ENCODE measurements around the gene SLC25A48. TPM values are rescaled to one million over a fixed set of nuclear protein-coding genes. Genes with fewer than 3 reads are reported as not detected.

The SLC25A48 gene
- total RNA-seq, 2 donors from 2014 or later, result not detected

- Mint-ChIP-seq H3K36me3 (ENCODE audit: low read depth) (peaks cover 6% of the 10 kb centered on the region), H3K4me1 (peaks cover 7% of the 10 kb centered on the region), H3K4me3 (peak overlapping the region; percentile 52), H3K27me3 (peaks cover 59% of the 10 kb centered on the region), H3K27ac (no peak overlapping the region)
- no peaks in the 10 kb centered on the region for H3K9me3 ChIP-seq (ENCODE audit: control insufficient read depth, low read length, poor library complexity, severe bottlenecking)
- ATAC-seq (no peak), DNase-seq (no peak)
These were observed 50.6 kb downstream of the SLC25A48 start for GRCh38 chr5:135885031-135885430.

GRCh38 chr5:135886136-135886535 lies 51.7 kb downstream of the SLC25A48 start:
- DNase-seq (no peak), ATAC-seq (no peak)
- Mint-ChIP-seq H3K4me1 (peaks cover 13% of the 10 kb centered on the region), H3K4me3 (no peak overlapping the region), H3K27me3 (peaks cover 50% of the 10 kb centered on the region), H3K27ac (no peak overlapping the region), H3K36me3 (ENCODE audit: low read depth) (no peaks in the 10 kb centered on the region)
- H3K9me3 ChIP-seq (ENCODE audit: control insufficient read depth, low read length, poor library complexity, severe bottlenecking), result no peaks in the 10 kb centered on the region

GRCh38 chr5:135887447-135887864 lies 53.0 kb downstream of the SLC25A48 start:
- no peaks in the 10 kb centered on the region for H3K9me3 ChIP-seq (ENCODE audit: control insufficient read depth, low read length, poor library complexity, severe bottlenecking)
- no peaks in the 10 kb centered on the region for H3K36me3 Mint-ChIP-seq (ENCODE audit: low read depth)
- peak overlapping the region; percentile 43 for H3K4me3 Mint-ChIP-seq
- H3K27me3 Mint-ChIP-seq, result peaks cover 41% of the 10 kb centered on the region
- no peak overlapping the region for H3K27ac Mint-ChIP-seq
- peak; percentile 32 to 55 (median 42) for DNase-seq
- ATAC-seq, result peak; percentile 94
- H3K4me1 Mint-ChIP-seq, result peaks cover 15% of the 10 kb centered on the region

DNA sequence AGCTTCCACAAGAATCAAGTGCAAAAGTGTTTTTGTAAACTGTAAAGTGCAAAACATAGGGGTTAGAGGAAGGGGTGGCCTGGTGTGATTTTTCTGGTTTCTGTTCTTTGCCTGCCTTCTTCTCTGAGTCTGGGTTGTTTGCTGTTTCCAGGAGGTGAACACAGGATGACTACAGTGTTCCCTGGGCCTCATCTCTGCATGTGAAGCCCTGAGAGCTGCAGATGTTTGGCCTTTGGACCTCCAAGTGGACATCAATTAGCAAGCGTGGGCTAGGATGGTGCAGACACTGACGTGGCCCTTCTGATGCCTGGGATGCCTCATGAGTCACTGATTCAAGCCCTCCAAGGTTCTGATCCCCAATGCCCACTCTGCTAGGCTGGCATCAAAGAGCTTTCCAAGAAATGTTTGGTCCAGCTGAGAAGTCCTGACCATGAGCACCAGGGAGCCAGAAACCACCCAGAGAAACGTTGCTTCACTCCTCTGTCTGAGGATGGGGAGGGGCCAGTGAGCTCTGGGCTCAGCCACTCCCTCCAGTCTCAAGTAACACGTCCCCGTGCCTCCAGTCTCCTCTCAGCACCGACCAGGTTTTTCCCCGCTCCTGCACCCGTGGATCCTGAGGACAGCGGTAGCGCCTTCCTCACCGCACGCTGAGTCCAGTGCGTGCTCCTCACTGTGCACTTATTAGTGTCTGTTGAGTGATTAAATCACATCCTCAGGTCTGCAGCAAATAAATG lies 53.6 kb downstream of the SLC25A48 start:
- H3K4me3 Mint-ChIP-seq, result no peak overlapping the region
- no peaks in the 10 kb centered on the region for H3K9me3 ChIP-seq (ENCODE audit: control insufficient read depth, low read length, poor library complexity, severe bottlenecking)

DNA sequence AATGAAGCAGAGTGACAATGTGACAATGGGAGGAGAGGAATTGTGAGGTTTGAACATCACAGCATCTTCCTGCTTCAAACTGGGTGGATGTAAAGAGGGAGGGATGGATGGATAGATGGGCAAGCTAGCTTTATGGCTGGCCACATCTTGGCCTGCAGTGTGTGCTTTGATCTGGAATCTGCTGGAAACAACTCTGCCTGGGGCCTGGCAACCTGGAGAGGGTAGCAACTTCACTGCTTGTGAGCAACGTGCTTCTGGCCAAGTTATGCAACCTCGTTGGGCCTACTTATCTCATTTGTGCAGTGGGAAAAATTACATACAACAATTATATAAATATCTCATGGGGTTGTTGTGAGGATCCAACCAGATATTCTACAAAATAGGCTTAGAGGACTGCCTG lies 55.8 kb downstream of the SLC25A48 start:
- no peak overlapping the region for H3K4me3 Mint-ChIP-seq
- DNase-seq (no peak), ATAC-seq (no peak)
- H3K27ac Mint-ChIP-seq, result no peak overlapping the region
- no peaks in the 10 kb centered on the region for H3K36me3 Mint-ChIP-seq (ENCODE audit: low read depth)
- H3K9me3 ChIP-seq (ENCODE audit: control insufficient read depth, low read length, poor library complexity, severe bottlenecking), result no peaks in the 10 kb centered on the region
- H3K4me1 Mint-ChIP-seq, result peaks cover 17% of the 10 kb centered on the region
- H3K27me3 Mint-ChIP-seq, result peaks cover 26% of the 10 kb centered on the region

More for the DNA sequence above, 53.6 kb downstream of the SLC25A48 start:
- Mint-ChIP-seq H3K27ac (no peak overlapping the region), H3K36me3 (ENCODE audit: low read depth) (no peaks in the 10 kb centered on the region), H3K4me1 (peaks cover 15% of the 10 kb centered on the region), H3K27me3 (peaks cover 35% of the 10 kb centered on the region)
- ATAC-seq, result no peak
- DNase-seq, result no peak

DNA sequence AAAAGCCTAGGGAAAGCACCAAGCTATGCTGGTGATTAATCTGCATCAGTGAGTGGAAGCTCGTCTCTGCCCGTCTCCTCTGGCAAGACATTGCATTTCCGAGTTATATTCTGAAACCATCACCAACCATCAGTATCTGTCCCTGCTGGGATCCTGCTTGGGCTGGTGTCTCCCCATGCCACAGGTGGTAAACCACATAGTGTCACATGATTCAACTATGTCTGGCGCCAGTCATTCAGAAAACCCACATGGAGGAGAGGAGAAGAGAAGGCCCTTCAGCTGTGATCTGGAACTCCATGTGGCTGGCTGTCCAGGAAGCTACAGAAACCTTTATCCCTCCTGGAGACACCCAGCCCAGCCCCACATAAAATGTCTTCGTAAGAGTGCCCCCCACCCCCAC lies 56.4 kb downstream of the SLC25A48 start:
- no peak overlapping the region for H3K4me3 Mint-ChIP-seq
- H3K27me3 Mint-ChIP-seq, result peaks cover 26% of the 10 kb centered on the region
- no peaks in the 10 kb centered on the region for H3K36me3 Mint-ChIP-seq (ENCODE audit: low read depth)
- H3K4me1 Mint-ChIP-seq, result peaks cover 18% of the 10 kb centered on the region
- peak overlapping the region; percentile 39 for H3K27ac Mint-ChIP-seq
- peaks cover 2% of the 10 kb centered on the region for H3K9me3 ChIP-seq (ENCODE audit: control insufficient read depth, low read length, poor library complexity, severe bottlenecking)
- DNase-seq (no peak), ATAC-seq (peak; percentile 44)

GRCh38 chr5:135891268-135891667 lies 56.8 kb downstream of the SLC25A48 start:
- no peaks in the 10 kb centered on the region for H3K36me3 Mint-ChIP-seq (ENCODE audit: low read depth)

DNA sequence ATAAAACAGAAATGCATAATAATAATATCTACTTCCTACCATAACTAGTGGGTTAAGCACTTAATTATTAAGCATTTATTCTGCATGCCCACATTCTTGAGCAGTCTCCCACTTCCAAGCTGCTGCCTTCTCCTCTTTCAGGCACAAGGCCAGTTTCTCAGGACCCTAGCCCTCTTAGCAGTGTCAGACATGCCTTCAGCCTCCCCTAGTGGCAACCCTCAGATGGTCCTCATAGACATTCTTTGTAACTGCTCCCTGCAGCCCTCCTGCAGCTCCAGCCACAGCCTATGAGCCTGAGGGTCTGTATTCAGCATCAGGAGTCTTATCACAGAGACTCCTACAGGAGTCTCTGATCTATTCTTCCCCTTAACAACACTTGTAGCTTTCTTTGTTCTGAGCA lies 57.3 kb downstream of the SLC25A48 start:
- H3K27me3 Mint-ChIP-seq, result peaks cover 34% of the 10 kb centered on the region
- no peak for ATAC-seq
- DNase-seq, result no peak
- H3K36me3 Mint-ChIP-seq (ENCODE audit: low read depth), result no peaks in the 10 kb centered on the region
- no peak overlapping the region for H3K4me3 Mint-ChIP-seq
- peak overlapping the region; percentile 39 for H3K27ac Mint-ChIP-seq
- H3K4me1 Mint-ChIP-seq, result peaks cover 18% of the 10 kb centered on the region
- peaks cover 2% of the 10 kb centered on the region for H3K9me3 ChIP-seq (ENCODE audit: control insufficient read depth, low read length, poor library complexity, severe bottlenecking)

More at GRCh38 chr5:135891268-135891667, 56.8 kb downstream of the SLC25A48 start:
- Mint-ChIP-seq H3K27me3 (peaks cover 30% of the 10 kb centered on the region), H3K27ac (peak overlapping the region; percentile 39), H3K4me3 (no peak overlapping the region), H3K4me1 (peaks cover 18% of the 10 kb centered on the region)
- no peak for DNase-seq
- peaks cover 2% of the 10 kb centered on the region for H3K9me3 ChIP-seq (ENCODE audit: control insufficient read depth, low read length, poor library complexity, severe bottlenecking)
- no peak for ATAC-seq

GRCh38 chr5:135894276-135894675 lies 59.8 kb downstream of the SLC25A48 start:
- no peak overlapping the region for H3K4me3 Mint-ChIP-seq
- peaks cover 2% of the 10 kb centered on the region for H3K9me3 ChIP-seq (ENCODE audit: control insufficient read depth, low read length, poor library complexity, severe bottlenecking)
- H3K4me1 Mint-ChIP-seq, result peaks cover 11% of the 10 kb centered on the region
- H3K27ac Mint-ChIP-seq, result no peak overlapping the region
- ATAC-seq (no peak), DNase-seq (no peak)
- H3K27me3 Mint-ChIP-seq, result peaks cover 49% of the 10 kb centered on the region
- peaks cover 2% of the 10 kb centered on the region for H3K36me3 Mint-ChIP-seq (ENCODE audit: low read depth)

- H3K9me3 ChIP-seq (ENCODE audit: control insufficient read depth, low read length, poor library complexity, severe bottlenecking), result peaks cover 2% of the 10 kb centered on the region
- H3K27ac Mint-ChIP-seq, result no peak overlapping the region
- H3K27me3 Mint-ChIP-seq, result peaks cover 54% of the 10 kb centered on the region
- ATAC-seq, result no peak
- peaks cover 11% of the 10 kb centered on the region for H3K4me1 Mint-ChIP-seq
- DNase-seq, result no peak
- peaks cover 2% of the 10 kb centered on the region for H3K36me3 Mint-ChIP-seq (ENCODE audit: low read depth)
- no peak overlapping the region for H3K4me3 Mint-ChIP-seq
These were observed 60.3 kb downstream of the SLC25A48 start for GRCh38 chr5:135894789-135895188.

- DNase-seq (no peak), ATAC-seq (no peak)
- peaks cover 2% of the 10 kb centered on the region for H3K9me3 ChIP-seq (ENCODE audit: control insufficient read depth, low read length, poor library complexity, severe bottlenecking)
- no peak within 1 kb of the TSS for H3K27ac Mint-ChIP-seq
- peaks cover 2% of the 10 kb centered on the region for H3K36me3 Mint-ChIP-seq (ENCODE audit: low read depth)
- peaks cover 9% of the 10 kb centered on the region for H3K4me1 Mint-ChIP-seq
- peaks cover 56% of the 10 kb centered on the region for H3K27me3 Mint-ChIP-seq
- H3K4me3 Mint-ChIP-seq, result no peak within 1 kb of the TSS
These were observed 61.1 kb downstream of the SLC25A48 start, which contains the start of gene IL9 for GRCh38 chr5:135895474-135896006. Gene IL9, minus strand, starts transcription at chr5:135895841. Its CDS starts 25 bp downstream, at chr5:135895816.

DNA sequence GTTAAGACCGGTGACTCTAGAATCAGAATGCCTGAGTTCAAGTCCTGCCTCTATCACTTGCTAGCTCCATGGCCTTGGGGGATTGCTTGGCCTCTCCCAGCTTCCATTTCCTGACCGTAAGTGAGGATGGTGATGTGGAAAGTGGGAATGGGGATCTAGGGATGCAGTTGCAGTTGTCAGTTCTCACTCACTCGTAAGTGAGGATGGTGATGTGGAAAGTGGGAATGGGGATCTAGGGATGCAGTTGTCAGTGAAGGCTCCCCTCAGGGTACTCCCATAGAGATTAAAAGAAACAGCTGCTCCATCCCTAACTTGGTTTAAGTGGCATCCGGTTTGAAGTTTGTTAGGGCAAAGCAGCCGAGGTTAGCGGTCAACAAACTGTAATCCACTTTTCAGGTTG lies 64.2 kb downstream of the SLC25A48 start:
- peaks cover 8% of the 10 kb centered on the region for H3K4me1 Mint-ChIP-seq
- no peak overlapping the region for H3K27ac Mint-ChIP-seq
- DNase-seq (no peak), ATAC-seq (no peak)
- H3K4me3 Mint-ChIP-seq, result no peak overlapping the region
- peaks cover 2% of the 10 kb centered on the region for H3K9me3 ChIP-seq (ENCODE audit: control insufficient read depth, low read length, poor library complexity, severe bottlenecking)
- H3K36me3 Mint-ChIP-seq (ENCODE audit: low read depth), result peaks cover 2% of the 10 kb centered on the region
- H3K27me3 Mint-ChIP-seq, result peaks cover 69% of the 10 kb centered on the region

DNA sequence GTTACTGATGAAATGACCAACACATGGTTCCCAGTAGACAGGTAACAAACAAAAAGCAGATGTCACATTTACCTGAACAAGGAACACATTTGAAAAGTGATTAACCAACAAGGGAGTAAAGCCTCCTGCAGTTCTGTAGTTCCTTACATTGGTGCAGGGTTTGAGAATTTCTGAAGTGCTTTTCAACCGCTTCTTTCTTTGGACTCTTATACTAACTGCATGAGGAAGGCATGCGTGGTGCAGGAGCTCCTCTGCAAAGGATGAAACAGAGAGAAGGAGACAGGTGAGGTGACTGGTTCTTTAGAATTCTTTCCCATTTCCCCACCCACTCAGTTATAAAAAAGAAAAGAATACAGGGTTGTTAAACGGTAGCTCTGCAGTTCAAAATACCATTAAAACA lies 65.8 kb downstream of the SLC25A48 start:
- peaks cover 2% of the 10 kb centered on the region for H3K9me3 ChIP-seq (ENCODE audit: control insufficient read depth, low read length, poor library complexity, severe bottlenecking)
- H3K36me3 Mint-ChIP-seq (ENCODE audit: low read depth), result peaks cover 2% of the 10 kb centered on the region
- H3K27me3 Mint-ChIP-seq, result peaks cover 71% of the 10 kb centered on the region
- H3K4me1 Mint-ChIP-seq, result peaks cover 6% of the 10 kb centered on the region
- H3K27ac Mint-ChIP-seq, result no peak overlapping the region
- no peak for DNase-seq
- H3K4me3 Mint-ChIP-seq, result no peak overlapping the region
- no peak for ATAC-seq

DNA sequence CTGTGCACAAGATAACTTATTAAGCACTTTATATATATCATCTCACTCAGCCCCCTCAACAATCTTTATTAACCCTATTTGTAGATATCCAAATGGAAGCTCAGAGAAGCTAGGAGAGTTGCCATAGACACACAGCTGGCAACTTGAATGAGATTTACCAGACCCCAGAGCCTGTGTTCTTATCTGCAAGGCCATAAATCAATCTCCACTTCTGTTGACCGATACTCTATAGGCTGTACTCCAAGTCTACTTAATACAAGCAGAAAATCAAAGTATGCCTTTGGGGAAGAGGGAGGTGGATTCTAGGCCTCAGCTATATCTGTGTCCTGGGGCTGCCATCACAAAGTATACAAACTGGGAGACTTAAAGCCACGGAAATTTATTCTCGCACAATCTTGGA lies 67.2 kb downstream of the SLC25A48 start:
- H3K4me3 Mint-ChIP-seq, result no peak overlapping the region
- H3K27me3 Mint-ChIP-seq, result peaks cover 65% of the 10 kb centered on the region
- DNase-seq (no peak), ATAC-seq (no peak)
- no peak overlapping the region for H3K27ac Mint-ChIP-seq
- no peaks in the 10 kb centered on the region for H3K9me3 ChIP-seq (ENCODE audit: control insufficient read depth, low read length, poor library complexity, severe bottlenecking)
- peaks cover 5% of the 10 kb centered on the region for H3K4me1 Mint-ChIP-seq
- H3K36me3 Mint-ChIP-seq (ENCODE audit: low read depth), result peaks cover 2% of the 10 kb centered on the region

Measured in T-helper 17 cell (primary cell).